Gastroesophageal sphincter (tissue), 4 donors: Measurements from ENCODE around the gene NRSN1. TPM values are rescaled to one million over a fixed set of nuclear protein-coding genes. Genes with fewer than 3 reads are reported as not detected.

ENCODE experiments used
- ATAC-seq: fragments of 150-250 bp; one replicate; pipeline ENCODE4 v1.9.1; 2016; ENCODE audit warnings: mild to moderate bottlenecking, moderate library complexity
- H3K27ac ChIP-seq, 4 donors: fragments of 200-600 bp; sonication (generic) in 3 of 4; 1 replicate in 3 of 4; 2 replicates in 1 of 4; pipeline ENCODE4 v1.5.1; 2016 to 2019
- H3K27me3 ChIP-seq: fragments of 200-600 bp; sonication (generic); one replicate; pipeline ENCODE4 v1.5.1; 2019
- H3K36me3 ChIP-seq, 2 donors: fragments of 200-600 bp; sonication (generic); one replicate each; pipeline ENCODE4 v1.5.1; 2019; ENCODE audit warnings: control low read depth in 1 of 2
- H3K4me1 ChIP-seq, 3 donors: fragments of 200-600 bp; sonication (generic); 1 replicate in 2 of 3; 2 replicates in 1 of 3; pipeline ENCODE4 v1.5.1; 2016 to 2019; ENCODE audit warnings: control low read depth in 2 of 3
- H3K4me3 ChIP-seq, 2 donors: fragments of 200-600 bp; sonication (generic); one replicate each; pipeline ENCODE4 v1.5.1; 2019; ENCODE audit warnings: mild to moderate bottlenecking in 1 of 2, moderate library complexity in 1 of 2
- H3K9me3 ChIP-seq, 3 donors: fragments of 200-600 bp; sonication (generic); one replicate each; pipeline ENCODE4 v1.5.1; 2017 to 2019; ENCODE audit warnings: control low read depth in 2 of 3
- CTCF ChIP-seq, 4 experiments: fragments of 200-600 bp in 2 of 4; fragments of 450-650 bp in 2 of 4; sonication (generic) in 1 of 4; IDR thresholded peaks; one replicate each; pipeline ENCODE4 v1.5.1; 2017 to 2019; ENCODE audit warnings: antibody characterized with exemption in 4 of 4, mild to moderate bottlenecking in 2 of 4, moderate library complexity in 2 of 4
- EP300 ChIP-seq: sonication (generic); formaldehyde crosslinking; IDR thresholded peaks from one replicate; pipeline ENCODE4 v1.6.1; 2017; ENCODE audit warnings: antibody characterized with exemption, mild to moderate bottlenecking
- POLR2A ChIP-seq, 2 donors: fragments of 450-650 bp; IDR thresholded peaks; one replicate each; pipeline ENCODE4 v1.6.1; 2017; ENCODE audit warnings: antibody characterized with exemption in 2 of 2, mild to moderate bottlenecking in 2 of 2, moderate library complexity in 1 of 2
- POLR2AphosphoS5 ChIP-seq: sonication (generic); formaldehyde crosslinking; IDR thresholded peaks from one replicate; pipeline ENCODE4 v1.6.1; 2017; ENCODE audit warnings: antibody characterized with exemption
- WGBS, 2 donors: methylation state at CpG; one replicate each; pipeline ENCODE4 v1.1.5; 2018; ENCODE audit warnings: low coverage in 1 of 2; 5-methylcytosine and 5-hydroxymethylcytosine counted together
- total RNA-seq, 4 donors: library from RNA; depleted of rRNA; stranded (reverse); fragments of >200 nt; gene quantifications; one replicate each; pipeline ENCODE4 v1.1.0, GENCODE V29; 2016

NRSN1 gene
- total RNA-seq, 4 donors from 2014 or later: 0.15 to 0.47 (median 0.40) TPM; not detected in 1

GRCh38 chr6:24117021-24117420 lies 9.0 kb upstream of the NRSN1 start:
- Histone ChIP-seq H3K36me3 (no peaks in the 10 kb centered on the region), H3K4me3 (no peak overlapping the region), H3K9me3 (no peaks in the 10 kb centered on the region), H3K27me3 (peaks cover 4% of the 10 kb centered on the region), H3K4me1 (no peaks in the 10 kb centered on the region), H3K27ac (no peak overlapping the region)
- TF ChIP-seq CTCF (IDR thresholded peaks at IDR 0.05): no peak
- TF ChIP-seq POLR2AphosphoS5: no peak
- no peak for TF ChIP-seq EP300
- TF ChIP-seq POLR2A (IDR thresholded peaks at IDR 0.05): no peak
- ATAC-seq: no peak
- WGBS, 2 donors: 67 to 78% methylated on average over 2 of the region's 2 CpGs

- Histone ChIP-seq H3K27me3 (peaks cover 17% of the 10 kb centered on the region), H3K36me3 (no peaks in the 10 kb centered on the region), H3K4me1 (peaks cover 0 to 10% (median 0%) of the 10 kb centered on the region in 3 donors), H3K27ac (no peak overlapping the region), H3K4me3 (no peak overlapping the region), H3K9me3 (no peaks in the 10 kb centered on the region)
- TF ChIP-seq CTCF (IDR thresholded peaks at IDR 0.05) (no peak), POLR2A (IDR thresholded peaks at IDR 0.05) (no peak), EP300 (no peak), POLR2AphosphoS5 (no peak)
- 67 to 72% methylated on average over 6 to 7 of the region's 7 CpGs for WGBS, 2 donors
- ATAC-seq: no peak
Observed at GRCh38 chr6:24122139-24122538, 3.9 kb upstream of the NRSN1 start.

GRCh38 chr6:24126586-24127192 lies 674 bp downstream of the NRSN1 start:
- H3K4me3 ChIP-seq: no peak overlapping the region
- ATAC-seq: no peak
- peaks cover 0 to 10% (median 0%) of the 10 kb centered on the region in 3 donors for H3K4me1 ChIP-seq
- WGBS, 2 donors: 0 to 1% methylated on average over 5 to 6 of the region's 6 CpGs
- no peak for TF ChIP-seq EP300
- TF ChIP-seq POLR2A (IDR thresholded peaks at IDR 0.05): no peak
- TF ChIP-seq POLR2AphosphoS5: no peak
- no peak for TF ChIP-seq CTCF (IDR thresholded peaks at IDR 0.05)
- no peaks in the 10 kb centered on the region for H3K9me3 ChIP-seq
- H3K27ac ChIP-seq: no peak overlapping the region
- H3K36me3 ChIP-seq: no peaks in the 10 kb centered on the region
- peaks cover 17% of the 10 kb centered on the region for H3K27me3 ChIP-seq

GRCh38 chr6:24127316-24127715 lies 1.3 kb downstream of the NRSN1 start:
- Histone ChIP-seq H3K27me3 (peaks cover 17% of the 10 kb centered on the region), H3K9me3 (no peaks in the 10 kb centered on the region), H3K36me3 (no peaks in the 10 kb centered on the region), H3K4me3 (no peak overlapping the region), H3K27ac (no peak overlapping the region), H3K4me1 (peaks cover 0 to 10% (median 0%) of the 10 kb centered on the region in 3 donors)
- WGBS, 2 donors: 73 to 76% methylated on average over 2 of the region's 2 CpGs
- no peak for ATAC-seq
- TF ChIP-seq EP300: no peak
- no peak for TF ChIP-seq POLR2AphosphoS5
- no peak for TF ChIP-seq CTCF (IDR thresholded peaks at IDR 0.05)
- TF ChIP-seq POLR2A (IDR thresholded peaks at IDR 0.05): no peak

GRCh38 chr6:24131751-24132150 lies 5.7 kb downstream of the NRSN1 start:
- Histone ChIP-seq H3K4me1 (no peaks in the 10 kb centered on the region), H3K4me3 (no peak overlapping the region), H3K27me3 (peaks cover 6% of the 10 kb centered on the region), H3K27ac (no peak overlapping the region), H3K9me3 (no peaks in the 10 kb centered on the region), H3K36me3 (no peaks in the 10 kb centered on the region)
- TF ChIP-seq CTCF (IDR thresholded peaks at IDR 0.05) (no peak), POLR2AphosphoS5 (no peak), EP300 (no peak), POLR2A (IDR thresholded peaks at IDR 0.05) (no peak)
- WGBS, 2 donors: 69 to 88% methylated on average over 2 of the region's 2 CpGs
- ATAC-seq: no peak
